H9 (cell line): ENCODE measurements around the gene TSC1. TPM values are rescaled to one million over a fixed set of nuclear protein-coding genes. Genes with fewer than 3 reads are reported as not detected.

Source experiments
- DNase-seq: peaks from one replicate; pipeline ENCODE4 v3.0.0-alpha.2; 2017
- H2AFZ ChIP-seq: one replicate; pipeline ENCODE4 v1.6.1; 2013; ENCODE audit warnings: mild to moderate bottlenecking, low read length, control low read depth, moderate library complexity
- H2AK5ac ChIP-seq: 2 replicates; pipeline ENCODE4 v1.6.1; 2013; ENCODE audit warnings: low read length, control low read depth, mixed read lengths; ENCODE audit not compliant: insufficient read length
- H2BK120ac ChIP-seq: one replicate; pipeline ENCODE4 v1.6.1; 2013; ENCODE audit warnings: low read depth, mild to moderate bottlenecking, low read length, control low read depth, inconsistent platforms; ENCODE audit not compliant: poor library complexity, severe bottlenecking
- H2BK12ac ChIP-seq: 2 replicates; pipeline ENCODE4 v1.6.1; 2013; ENCODE audit warnings: low read length, control low read depth, mixed read lengths, low read depth; ENCODE audit not compliant: insufficient read length
- H2BK15ac ChIP-seq: 2 replicates; pipeline ENCODE4 v1.6.1; 2013; ENCODE audit warnings: low read depth, low read length, control low read depth
- H2BK20ac ChIP-seq: one replicate; pipeline ENCODE4 v1.6.1; 2013; ENCODE audit warnings: low read depth, mild to moderate bottlenecking, low read length, control low read depth, inconsistent platforms; ENCODE audit not compliant: poor library complexity, severe bottlenecking
- H2BK5ac ChIP-seq: 2 replicates; pipeline ENCODE4 v1.6.1; 2013; ENCODE audit warnings: low read length, control low read depth, mixed read lengths; ENCODE audit not compliant: insufficient read length
- H3K14ac ChIP-seq: 2 replicates; pipeline ENCODE4 v1.6.1; 2013; ENCODE audit warnings: low read length, control low read depth; ENCODE audit not compliant: insufficient read depth
- H3K18ac ChIP-seq: 2 replicates; pipeline ENCODE4 v1.6.1; 2013; ENCODE audit warnings: low read depth, mild to moderate bottlenecking, mixed read lengths, low read length, control low read depth; ENCODE audit not compliant: insufficient read length
- H3K23ac ChIP-seq: 2 replicates; pipeline ENCODE4 v1.6.1; 2013; ENCODE audit warnings: low read length, control low read depth, mixed read lengths, low read depth; ENCODE audit not compliant: insufficient read length
- H3K23me2 ChIP-seq: 2 replicates; pipeline ENCODE4 v1.6.1; 2013; ENCODE audit warnings: low read depth, mild to moderate bottlenecking, mixed read lengths, low read length, control low read depth; ENCODE audit not compliant: insufficient read length, poor library complexity, severe bottlenecking
- H3K27ac ChIP-seq: 2 replicates; pipeline ENCODE4 v1.5.1; 2013; ENCODE audit warnings: low read length, control low read depth, mixed read lengths, low read depth; ENCODE audit not compliant: insufficient read length
- H3K27me3 ChIP-seq: 2 replicates; pipeline ENCODE4 v1.6.1; 2013; ENCODE audit warnings: low read length, control low read depth, inconsistent platforms; ENCODE audit not compliant: insufficient read depth
- H3K4ac ChIP-seq: 2 replicates; pipeline ENCODE4 v1.6.1; 2013; ENCODE audit warnings: low read depth, mild to moderate bottlenecking, control low read depth, inconsistent platforms, low read length, moderate library complexity
- H3K4me1 ChIP-seq: 2 replicates; pipeline ENCODE4 v1.6.1; 2013; ENCODE audit warnings: low read length, control low read depth, inconsistent platforms; ENCODE audit not compliant: insufficient read depth
- H3K4me2 ChIP-seq: 2 replicates; pipeline ENCODE4 v1.6.1; 2013; ENCODE audit warnings: low read length, control low read depth, mixed read lengths; ENCODE audit not compliant: insufficient read length, insufficient read depth
- H3K56ac ChIP-seq: 2 replicates; pipeline ENCODE4 v1.6.1; 2013; ENCODE audit warnings: low read depth, mild to moderate bottlenecking, mixed read lengths, low read length, control low read depth; ENCODE audit not compliant: insufficient read length
- H3K79me1 ChIP-seq: 2 replicates; pipeline ENCODE4 v1.6.1; 2013; ENCODE audit warnings: low read depth, mild to moderate bottlenecking, moderate library complexity, low read length, control low read depth, inconsistent platforms; ENCODE audit not compliant: insufficient read depth, poor library complexity, severe bottlenecking
- H3K79me2 ChIP-seq: 2 replicates; pipeline ENCODE4 v1.6.1; 2013; ENCODE audit warnings: low read length, control low read depth, inconsistent platforms; ENCODE audit not compliant: insufficient read depth
- H3K9ac ChIP-seq: 2 replicates; pipeline ENCODE4 v1.6.1; 2013; ENCODE audit warnings: low read length, control low read depth, mixed read lengths; ENCODE audit not compliant: insufficient read length; ENCODE audit errors: extremely low read depth
- H3K9me3 ChIP-seq: one replicate; pipeline ENCODE4 v1.6.1; 2013; ENCODE audit warnings: low read depth, low read length, inconsistent platforms; ENCODE audit not compliant: control insufficient read depth
- H3T11ph ChIP-seq: one replicate; pipeline ENCODE4 v1.6.1; 2013; ENCODE audit warnings: mild to moderate bottlenecking, low read length, control low read depth, inconsistent platforms
- H4K20me1 ChIP-seq: one replicate; pipeline ENCODE4 v1.6.1; 2013; ENCODE audit not compliant: control insufficient read depth, insufficient read length, insufficient read depth
- H4K5ac ChIP-seq: 2 replicates; pipeline ENCODE4 v1.6.1; 2013; ENCODE audit warnings: low read depth, mild to moderate bottlenecking, mixed read lengths, low read length, control low read depth; ENCODE audit not compliant: insufficient read length
- H4K8ac ChIP-seq: replicated peaks from 2 replicates; pipeline ENCODE4 v1.6.1; 2013; ENCODE audit warnings: low read length, control low read depth, mixed read lengths, low read depth; ENCODE audit not compliant: insufficient read length
- H4K91ac ChIP-seq: 2 replicates; pipeline ENCODE4 v1.6.1; 2013; ENCODE audit warnings: low read depth, mild to moderate bottlenecking, moderate library complexity, mixed read lengths, low read length, control low read depth; ENCODE audit not compliant: insufficient read length
- H3K27ac Mint-ChIP-seq, 3 experiments: 2 replicates in 2 of 3; 3 replicates in 1 of 3; pipeline ENCODE4 v1.8.0; 2020 to 2021; ENCODE audit warnings: mixed read lengths in 3 of 3, mild to moderate bottlenecking in 1 of 3, moderate library complexity in 1 of 3
- H3K27me3 Mint-ChIP-seq: 2 replicates; pipeline ENCODE4 v1.8.0; 2021; ENCODE audit warnings: low read depth, mild to moderate bottlenecking, moderate library complexity, mixed read lengths
- H3K36me3 Mint-ChIP-seq, 3 experiments: 2 replicates in 2 of 3; 3 replicates in 1 of 3; pipeline ENCODE4 v1.8.0; 2020 to 2021; ENCODE audit warnings: low read depth in 3 of 3, mixed read lengths in 3 of 3; ENCODE audit not compliant: insufficient read depth in 1 of 3
- H3K4me1 Mint-ChIP-seq, 2 experiments: 2 replicates each; pipeline ENCODE4 v1.8.0; 2020; ENCODE audit warnings: mixed read lengths in 2 of 2
- H3K4me3 Mint-ChIP-seq, 2 experiments: 2 replicates in 1 of 2; 3 replicates in 1 of 2; pipeline ENCODE4 v1.8.0; 2020 to 2021; ENCODE audit warnings: mild to moderate bottlenecking in 2 of 2, mixed read lengths in 2 of 2, moderate library complexity in 1 of 2
- H3K9me3 Mint-ChIP-seq, 2 experiments: 2 replicates in 1 of 2; 3 replicates in 1 of 2; pipeline ENCODE4 v1.8.0; 2020; ENCODE audit warnings: mild to moderate bottlenecking in 2 of 2, mixed read lengths in 2 of 2, moderate library complexity in 1 of 2
- WGBS: extraction: QIAGEN DNeasy Blood & Tissue Kit; methylation state at CpG from one replicate; pipeline ENCODE4 v1.1.7; 2013; ENCODE audit warnings: missing lambda C conversion rate, low lambda C conversion rate, mixed read lengths; ENCODE audit not compliant: insufficient read length; ENCODE audit errors: extremely low coverage; 5-methylcytosine and 5-hydroxymethylcytosine counted together
- total RNA-seq: library from RNA; stranded (reverse); gene quantifications from 2 replicates; pipeline ENCODE4 v1.2.1, GENCODE V29; 2021
- TF ChIP-seq, protein P1 (sequence below): fragments of 200-600 bp; sonication (generic); conservative IDR thresholded peaks from 3 replicates; pipeline ENCODE4 v1.8.0; 2021; ENCODE audit warnings: antibody characterized with exemption, mild to moderate bottlenecking

TSC1 gene
- total RNA-seq, 1 experiment from 2014 or later: 32.7 TPM

DNA sequence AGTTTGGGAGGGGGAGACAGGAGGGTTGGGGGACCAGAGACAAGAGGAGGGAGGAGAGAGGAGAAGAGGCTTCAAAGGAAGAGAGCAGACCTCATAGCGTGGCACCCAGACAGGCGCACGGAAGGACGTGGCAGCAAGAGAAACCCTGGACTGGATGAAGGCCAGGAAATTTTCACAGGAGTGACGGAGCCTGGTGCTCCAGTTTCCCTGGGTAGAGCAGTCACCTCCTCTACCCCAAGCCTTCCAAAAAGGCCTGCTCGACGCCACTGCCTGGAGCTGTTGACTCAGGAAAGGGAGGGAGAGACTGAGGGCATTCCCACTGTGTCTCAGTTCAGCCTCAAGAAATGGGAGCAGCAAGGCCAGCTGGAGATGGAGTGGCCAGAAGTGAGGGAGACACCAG is 85.7 kb downstream of the TSC1 start:
- H2BK5ac ChIP-seq: no peak overlapping the region
- no peak overlapping the region for H3K18ac ChIP-seq
- H4K8ac ChIP-seq: no peak overlapping the region
- no peak overlapping the region; a peak in 1 of 5 replicates for H3K4me3 Mint-ChIP-seq
- TF ChIP-seq, protein P1, sequence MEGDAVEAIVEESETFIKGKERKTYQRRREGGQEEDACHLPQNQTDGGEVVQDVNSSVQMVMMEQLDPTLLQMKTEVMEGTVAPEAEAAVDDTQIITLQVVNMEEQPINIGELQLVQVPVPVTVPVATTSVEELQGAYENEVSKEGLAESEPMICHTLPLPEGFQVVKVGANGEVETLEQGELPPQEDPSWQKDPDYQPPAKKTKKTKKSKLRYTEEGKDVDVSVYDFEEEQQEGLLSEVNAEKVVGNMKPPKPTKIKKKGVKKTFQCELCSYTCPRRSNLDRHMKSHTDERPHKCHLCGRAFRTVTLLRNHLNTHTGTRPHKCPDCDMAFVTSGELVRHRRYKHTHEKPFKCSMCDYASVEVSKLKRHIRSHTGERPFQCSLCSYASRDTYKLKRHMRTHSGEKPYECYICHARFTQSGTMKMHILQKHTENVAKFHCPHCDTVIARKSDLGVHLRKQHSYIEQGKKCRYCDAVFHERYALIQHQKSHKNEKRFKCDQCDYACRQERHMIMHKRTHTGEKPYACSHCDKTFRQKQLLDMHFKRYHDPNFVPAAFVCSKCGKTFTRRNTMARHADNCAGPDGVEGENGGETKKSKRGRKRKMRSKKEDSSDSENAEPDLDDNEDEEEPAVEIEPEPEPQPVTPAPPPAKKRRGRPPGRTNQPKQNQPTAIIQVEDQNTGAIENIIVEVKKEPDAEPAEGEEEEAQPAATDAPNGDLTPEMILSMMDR: no peak
- no peaks in the 10 kb centered on the region; a peak in 1 of 5 replicates for H3K9me3 Mint-ChIP-seq
- H2BK20ac ChIP-seq: no peak overlapping the region
- no peak overlapping the region for H3K9ac ChIP-seq
- no peaks in the 10 kb centered on the region for H3K27me3 ChIP-seq
- no peak overlapping the region for H2AFZ ChIP-seq
- WGBS: no CpG with 5 or more reads among the region's 7 CpGs
- no peak overlapping the region for H3K56ac ChIP-seq
- no peak overlapping the region for H2BK12ac ChIP-seq
- H3K4me2 ChIP-seq: no peak overlapping the region
- no peak overlapping the region for H3T11ph ChIP-seq
- H3K4me1 ChIP-seq: no peaks in the 10 kb centered on the region
- no peaks in the 10 kb centered on the region for H3K36me3 Mint-ChIP-seq
- H3K79me1 ChIP-seq: no peaks in the 10 kb centered on the region
- H3K23ac ChIP-seq: no peak overlapping the region
- H3K27me3 Mint-ChIP-seq: peaks cover 22% of the 10 kb centered on the region
- H4K5ac ChIP-seq: no peak overlapping the region
- peak overlapping the region in 1 of 3 experiments; percentile 96; a peak in 2 of 7 replicates for H3K27ac Mint-ChIP-seq
- DNase-seq: no peak
- no peaks in the 10 kb centered on the region for H4K20me1 ChIP-seq
- H2AK5ac ChIP-seq: no peak overlapping the region
- no peak overlapping the region for H2BK15ac ChIP-seq
- H3K14ac ChIP-seq: no peak overlapping the region
- H4K91ac ChIP-seq: no peak overlapping the region
- H3K9me3 ChIP-seq: no peaks in the 10 kb centered on the region
- no peak overlapping the region for H3K4ac ChIP-seq
- H3K27ac ChIP-seq: no peak overlapping the region
- H3K79me2 ChIP-seq: no peaks in the 10 kb centered on the region
- H2BK120ac ChIP-seq: no peak overlapping the region
- no peaks in the 10 kb centered on the region for H3K23me2 ChIP-seq
- peaks cover 32 to 38% of the 10 kb centered on the region in 2 experiments for H3K4me1 Mint-ChIP-seq
